HepG2 (cell line): Measurements from ENCODE around the gene MARCHF11.

Experiments used
- FOXJ3 ChIP-seq: sonication (generic); formaldehyde crosslinking; IDR thresholded peaks from 2 replicates; pipeline ENCODE4 v1.4.0; 2020; ENCODE audit warnings: missing genetic modification reagents, mild to moderate bottlenecking, borderline replicate concordance
- MXI1 ChIP-seq: IDR thresholded peaks from 3 replicates; pipeline ENCODE4 v1.6.1; 2012; ENCODE audit warnings: low read depth, low read length, inconsistent platforms, borderline replicate concordance
- SMC3 ChIP-seq: IDR thresholded peaks from 2 replicates; pipeline ENCODE4 v1.6.1; 2011; ENCODE audit warnings: low read length, improper control_type of control experiment
- TARDBP ChIP-seq: sonication (generic); formaldehyde crosslinking; IDR thresholded peaks from 2 replicates; pipeline ENCODE4 v1.8.0; 2022; ENCODE audit warnings: mild to moderate bottlenecking, missing genetic modification reagents
- ZKSCAN1 ChIP-seq: fragments of 150-350 bp; IDR thresholded peaks from 2 replicates; pipeline ENCODE4 v1.6.1; 2014; ENCODE audit warnings: low read length
- ZNF446 ChIP-seq: sonication (generic); formaldehyde crosslinking; IDR thresholded peaks from 2 replicates; pipeline ENCODE4 v1.5.0; 2020; ENCODE audit warnings: mild to moderate bottlenecking, missing genetic modification reagents
- TF ChIP-seq, protein P1 (sequence below): sonication (generic); formaldehyde crosslinking; IDR thresholded peaks from 2 replicates; pipeline ENCODE4 v1.4.0; 2020; ENCODE audit warnings: mild to moderate bottlenecking, missing genetic modification reagents
- TF ChIP-seq, protein P2 (sequence below): sonication (generic); formaldehyde crosslinking; IDR thresholded peaks from 2 replicates; pipeline ENCODE4 v1.4.0; 2020; ENCODE audit warnings: missing genetic modification reagents, borderline replicate concordance
- TF ChIP-seq, protein P3 (sequence below): sonication (generic); formaldehyde crosslinking; IDR thresholded peaks from 2 replicates; pipeline ENCODE4 v1.5.0; 2020; ENCODE audit warnings: mild to moderate bottlenecking, missing genetic modification reagents, moderate library complexity
- TF ChIP-seq, protein P4 (sequence below): IDR thresholded peaks from 2 replicates; pipeline ENCODE4 v1.6.1; 2016; ENCODE audit warnings: low read depth, missing genetic modification reagents, missing compliant biosample characterization

DNA sequence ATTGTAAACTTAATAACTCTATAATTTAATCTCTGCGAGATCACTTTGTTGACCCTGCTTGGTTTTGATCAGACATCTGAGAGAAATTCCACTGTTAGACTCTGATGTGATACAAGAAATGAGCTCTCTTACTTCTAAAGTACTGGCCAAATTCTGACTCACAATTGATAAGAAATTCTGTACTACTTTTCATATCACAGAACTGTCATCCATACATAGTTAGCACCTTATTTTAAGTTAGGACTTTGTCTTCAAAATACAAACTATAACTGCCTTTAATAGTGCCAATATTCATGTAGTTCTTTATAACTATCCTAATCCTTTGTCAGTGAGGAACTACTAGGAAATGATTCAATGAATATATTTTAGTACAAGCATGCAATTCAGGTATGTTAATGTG is 23.4 kb downstream of the MARCHF11 start:
- no peak for TF ChIP-seq MXI1
- TF ChIP-seq, protein P1, sequence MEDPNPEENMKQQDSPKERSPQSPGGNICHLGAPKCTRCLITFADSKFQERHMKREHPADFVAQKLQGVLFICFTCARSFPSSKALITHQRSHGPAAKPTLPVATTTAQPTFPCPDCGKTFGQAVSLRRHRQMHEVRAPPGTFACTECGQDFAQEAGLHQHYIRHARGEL (CRISPR knock-in tag): no peak
- TF ChIP-seq SMC3: no peak
- TF ChIP-seq ZNF446 (CRISPR knock-in tag): no peak
- TF ChIP-seq, protein P2, sequence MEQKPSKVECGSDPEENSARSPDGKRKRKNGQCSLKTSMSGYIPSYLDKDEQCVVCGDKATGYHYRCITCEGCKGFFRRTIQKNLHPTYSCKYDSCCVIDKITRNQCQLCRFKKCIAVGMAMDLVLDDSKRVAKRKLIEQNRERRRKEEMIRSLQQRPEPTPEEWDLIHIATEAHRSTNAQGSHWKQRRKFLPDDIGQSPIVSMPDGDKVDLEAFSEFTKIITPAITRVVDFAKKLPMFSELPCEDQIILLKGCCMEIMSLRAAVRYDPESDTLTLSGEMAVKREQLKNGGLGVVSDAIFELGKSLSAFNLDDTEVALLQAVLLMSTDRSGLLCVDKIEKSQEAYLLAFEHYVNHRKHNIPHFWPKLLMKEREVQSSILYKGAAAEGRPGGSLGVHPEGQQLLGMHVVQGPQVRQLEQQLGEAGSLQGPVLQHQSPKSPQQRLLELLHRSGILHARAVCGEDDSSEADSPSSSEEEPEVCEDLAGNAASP (CRISPR knock-in tag): no peak
- no peak for TF ChIP-seq ZKSCAN1
- TF ChIP-seq FOXJ3 (CRISPR knock-in tag): no peak
- TF ChIP-seq, protein P3, sequence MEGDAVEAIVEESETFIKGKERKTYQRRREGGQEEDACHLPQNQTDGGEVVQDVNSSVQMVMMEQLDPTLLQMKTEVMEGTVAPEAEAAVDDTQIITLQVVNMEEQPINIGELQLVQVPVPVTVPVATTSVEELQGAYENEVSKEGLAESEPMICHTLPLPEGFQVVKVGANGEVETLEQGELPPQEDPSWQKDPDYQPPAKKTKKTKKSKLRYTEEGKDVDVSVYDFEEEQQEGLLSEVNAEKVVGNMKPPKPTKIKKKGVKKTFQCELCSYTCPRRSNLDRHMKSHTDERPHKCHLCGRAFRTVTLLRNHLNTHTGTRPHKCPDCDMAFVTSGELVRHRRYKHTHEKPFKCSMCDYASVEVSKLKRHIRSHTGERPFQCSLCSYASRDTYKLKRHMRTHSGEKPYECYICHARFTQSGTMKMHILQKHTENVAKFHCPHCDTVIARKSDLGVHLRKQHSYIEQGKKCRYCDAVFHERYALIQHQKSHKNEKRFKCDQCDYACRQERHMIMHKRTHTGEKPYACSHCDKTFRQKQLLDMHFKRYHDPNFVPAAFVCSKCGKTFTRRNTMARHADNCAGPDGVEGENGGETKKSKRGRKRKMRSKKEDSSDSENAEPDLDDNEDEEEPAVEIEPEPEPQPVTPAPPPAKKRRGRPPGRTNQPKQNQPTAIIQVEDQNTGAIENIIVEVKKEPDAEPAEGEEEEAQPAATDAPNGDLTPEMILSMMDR: no peak
- no peak for TF ChIP-seq TARDBP (CRISPR knock-in tag)
- TF ChIP-seq, protein P4, sequence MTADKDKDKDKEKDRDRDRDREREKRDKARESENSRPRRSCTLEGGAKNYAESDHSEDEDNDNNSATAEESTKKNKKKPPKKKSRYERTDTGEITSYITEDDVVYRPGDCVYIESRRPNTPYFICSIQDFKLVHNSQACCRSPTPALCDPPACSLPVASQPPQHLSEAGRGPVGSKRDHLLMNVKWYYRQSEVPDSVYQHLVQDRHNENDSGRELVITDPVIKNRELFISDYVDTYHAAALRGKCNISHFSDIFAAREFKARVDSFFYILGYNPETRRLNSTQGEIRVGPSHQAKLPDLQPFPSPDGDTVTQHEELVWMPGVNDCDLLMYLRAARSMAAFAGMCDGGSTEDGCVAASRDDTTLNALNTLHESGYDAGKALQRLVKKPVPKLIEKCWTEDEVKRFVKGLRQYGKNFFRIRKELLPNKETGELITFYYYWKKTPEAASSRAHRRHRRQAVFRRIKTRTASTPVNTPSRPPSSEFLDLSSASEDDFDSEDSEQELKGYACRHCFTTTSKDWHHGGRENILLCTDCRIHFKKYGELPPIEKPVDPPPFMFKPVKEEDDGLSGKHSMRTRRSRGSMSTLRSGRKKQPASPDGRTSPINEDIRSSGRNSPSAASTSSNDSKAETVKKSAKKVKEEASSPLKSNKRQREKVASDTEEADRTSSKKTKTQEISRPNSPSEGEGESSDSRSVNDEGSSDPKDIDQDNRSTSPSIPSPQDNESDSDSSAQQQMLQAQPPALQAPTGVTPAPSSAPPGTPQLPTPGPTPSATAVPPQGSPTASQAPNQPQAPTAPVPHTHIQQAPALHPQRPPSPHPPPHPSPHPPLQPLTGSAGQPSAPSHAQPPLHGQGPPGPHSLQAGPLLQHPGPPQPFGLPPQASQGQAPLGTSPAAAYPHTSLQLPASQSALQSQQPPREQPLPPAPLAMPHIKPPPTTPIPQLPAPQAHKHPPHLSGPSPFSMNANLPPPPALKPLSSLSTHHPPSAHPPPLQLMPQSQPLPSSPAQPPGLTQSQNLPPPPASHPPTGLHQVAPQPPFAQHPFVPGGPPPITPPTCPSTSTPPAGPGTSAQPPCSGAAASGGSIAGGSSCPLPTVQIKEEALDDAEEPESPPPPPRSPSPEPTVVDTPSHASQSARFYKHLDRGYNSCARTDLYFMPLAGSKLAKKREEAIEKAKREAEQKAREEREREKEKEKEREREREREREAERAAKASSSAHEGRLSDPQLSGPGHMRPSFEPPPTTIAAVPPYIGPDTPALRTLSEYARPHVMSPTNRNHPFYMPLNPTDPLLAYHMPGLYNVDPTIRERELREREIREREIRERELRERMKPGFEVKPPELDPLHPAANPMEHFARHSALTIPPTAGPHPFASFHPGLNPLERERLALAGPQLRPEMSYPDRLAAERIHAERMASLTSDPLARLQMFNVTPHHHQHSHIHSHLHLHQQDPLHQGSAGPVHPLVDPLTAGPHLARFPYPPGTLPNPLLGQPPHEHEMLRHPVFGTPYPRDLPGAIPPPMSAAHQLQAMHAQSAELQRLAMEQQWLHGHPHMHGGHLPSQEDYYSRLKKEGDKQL (CRISPR knock-in tag): no peak
